HEK293T (cell line): ENCODE results near the gene SNAI3.

Source experiments
- BHLHE40 ChIP-seq: fragments of 450-650 bp; IDR thresholded peaks from 2 replicates; pipeline ENCODE4 v1.6.1; 2016; ENCODE audit warnings: mild to moderate bottlenecking, moderate library complexity, borderline replicate concordance
- L3MBTL2 ChIP-seq: fragments of 450-650 bp; conservative IDR thresholded peaks from 2 replicates; pipeline ENCODE4 v1.6.1; 2016; ENCODE audit warnings: mild to moderate bottlenecking
- NFRKB ChIP-seq: fragments of 450-650 bp; IDR thresholded peaks from 2 replicates; pipeline ENCODE4 v1.6.1; 2016; ENCODE audit warnings: mild to moderate bottlenecking, moderate library complexity
- SP1 ChIP-seq: fragments of 450-650 bp; IDR thresholded peaks from 2 replicates; pipeline ENCODE4 v1.6.1; 2017

- no peak for TF ChIP-seq BHLHE40
- TF ChIP-seq SP1, result no peak
- no peak for TF ChIP-seq L3MBTL2
- TF ChIP-seq NFRKB, result no peak
Measured at GRCh38 chr16:88723911-88724310, 37.6 kb upstream of the SNAI3 start.
